HPDE6-E6E7 (cell line): ENCODE data around the gene OTULINL.
"Not testable (repeated sequence)": the region's sequence is repeated elsewhere in the genome, so short reads cannot be mapped to it uniquely, and the experiment has no call there.

Experiments used
- DNase-seq: peaks from one replicate; pipeline ENCODE4 v3.0.0; 2011; ENCODE audit warnings: missing footprints; ENCODE audit errors: extremely low spot score

Gene OTULINL

GRCh38 chr5:14581106-14581890 lies at the start of gene OTULINL:
OTULINL (plus strand) TSS chr5:14581792; CDS start chr5:14581895, 103 bp downstream.
- DNase-seq = peak; percentile 81

DNA sequence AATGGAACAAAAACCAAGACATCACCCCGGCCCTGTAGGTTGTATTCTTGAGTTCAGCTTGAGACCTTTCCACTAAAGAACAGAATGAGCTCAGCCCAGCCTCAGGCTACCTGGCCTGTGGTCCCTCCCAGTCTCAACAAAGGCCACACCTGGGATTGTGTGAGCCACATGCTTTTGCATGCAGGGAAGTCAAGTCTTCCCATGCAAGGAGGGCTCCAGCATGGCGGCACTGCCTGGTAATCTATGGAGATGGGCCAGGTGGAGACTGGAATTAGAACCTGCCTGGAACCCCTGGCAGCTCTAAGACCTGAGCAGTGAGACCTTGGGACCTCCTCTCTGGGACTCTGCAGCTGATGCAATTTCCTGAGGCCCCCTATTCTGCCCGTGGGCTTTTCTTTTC lies 49.4 kb upstream of the OTULINL start:
- DNase-seq = no peak

GRCh38 chr5:14534773-14535172 lies 46.8 kb upstream of the OTULINL start:
- no peak for DNase-seq

DNA sequence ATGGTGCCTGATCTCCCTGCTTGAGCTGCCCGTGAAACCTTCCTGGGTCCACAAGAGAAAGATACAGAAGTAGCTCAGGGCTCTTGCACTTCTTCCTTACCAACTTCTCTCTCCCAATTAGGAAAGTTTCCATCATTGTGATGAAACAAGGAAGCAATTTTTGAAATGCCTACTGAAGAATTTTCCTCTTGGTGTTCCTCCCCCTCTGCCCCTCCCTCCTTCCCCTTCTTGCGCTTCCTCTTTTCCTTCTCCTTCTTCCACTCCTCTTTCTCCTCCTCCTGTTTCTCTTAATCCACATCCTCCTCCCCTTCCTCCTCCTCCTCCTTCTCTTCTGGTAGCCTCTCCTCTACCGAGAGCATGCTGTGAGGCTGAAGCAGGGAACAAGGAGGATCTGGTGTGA lies 36.3 kb upstream of the OTULINL start:
- DNase-seq = no peak

DNA sequence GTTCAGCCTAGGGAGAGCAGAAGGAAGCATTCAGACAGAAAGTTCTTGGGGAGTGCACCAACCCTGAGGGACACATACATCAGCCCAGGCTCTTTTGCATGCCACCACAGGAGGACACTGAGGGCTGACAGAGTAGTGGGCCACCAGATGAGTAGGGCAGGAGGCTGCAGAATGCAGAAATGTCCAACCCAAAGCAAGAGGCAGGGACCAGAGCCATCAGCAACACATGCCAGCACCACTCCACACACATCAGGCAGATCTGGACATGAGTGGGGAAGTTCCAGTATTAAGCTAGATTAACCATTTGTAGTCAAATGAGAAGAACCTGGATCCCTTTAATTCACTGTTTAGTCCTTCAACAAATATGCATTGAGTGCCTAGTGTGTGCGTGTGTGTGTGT lies 35.7 kb upstream of the OTULINL start:
- no peak for DNase-seq

DNA sequence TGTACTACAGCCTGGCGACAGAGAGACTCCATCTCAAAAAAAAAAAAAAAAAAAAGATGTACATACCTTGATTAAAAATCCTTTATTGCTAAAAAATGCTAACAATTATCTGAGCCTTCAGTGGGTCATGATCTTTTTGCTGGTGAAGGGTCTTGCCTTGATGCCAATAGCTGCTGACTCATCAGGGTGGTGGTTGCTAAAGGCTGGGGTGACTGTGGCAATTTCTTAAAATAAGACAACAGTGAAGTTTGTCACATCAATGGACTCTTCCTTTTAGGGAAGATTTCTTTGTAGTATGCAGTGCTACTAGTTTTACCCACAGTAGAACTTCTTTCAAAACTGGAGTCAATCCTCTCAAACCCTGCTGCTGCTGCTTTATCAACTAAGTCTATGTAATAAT lies 33.9 kb upstream of the OTULINL start:
- no peak for DNase-seq

- no peak for DNase-seq
Observed at GRCh38 chr5:14551211-14551610, 30.4 kb upstream of the OTULINL start.

GRCh38 chr5:14552017-14552416 lies 29.6 kb upstream of the OTULINL start:
- DNase-seq = no peak

DNA sequence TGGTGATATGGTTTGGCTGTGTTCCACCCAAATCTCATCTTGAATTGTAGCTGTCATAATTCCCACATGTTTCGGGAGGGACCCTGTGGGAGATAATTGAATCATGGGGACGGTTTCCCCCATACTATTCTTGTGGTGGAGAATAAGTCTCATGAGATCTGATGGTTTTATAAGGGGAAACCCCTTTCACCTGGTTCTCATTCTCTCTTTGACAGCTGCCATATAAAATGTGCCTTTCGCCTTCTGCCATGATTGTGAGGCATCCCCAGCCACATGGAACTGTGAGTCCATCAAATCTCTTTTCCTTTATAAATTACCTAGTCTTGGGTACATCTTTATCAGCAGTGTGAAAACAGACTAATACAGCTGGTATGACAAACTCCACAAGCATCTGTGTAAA lies 27.3 kb upstream of the OTULINL start:
- DNase-seq = not testable (repeated sequence)

DNA sequence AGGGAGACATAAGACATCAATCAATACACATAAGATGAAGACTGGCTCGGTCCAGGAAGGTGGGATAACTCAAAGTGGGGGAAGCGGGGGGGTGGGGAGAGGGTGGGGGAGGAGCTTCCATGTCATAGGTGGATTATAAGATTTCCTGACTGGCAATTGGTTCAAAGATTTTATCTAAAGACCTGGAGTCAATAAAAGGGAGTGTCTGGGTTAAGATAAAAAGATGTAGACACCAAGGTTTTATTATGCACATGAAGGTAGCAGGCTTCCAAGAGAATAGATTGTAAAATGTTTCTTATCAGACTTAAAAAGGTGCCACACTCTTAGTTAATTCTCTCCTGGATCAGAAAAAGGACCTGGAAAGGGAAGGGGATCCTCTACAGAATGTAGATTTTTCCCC lies 25.6 kb upstream of the OTULINL start:
- DNase-seq = no peak

DNA sequence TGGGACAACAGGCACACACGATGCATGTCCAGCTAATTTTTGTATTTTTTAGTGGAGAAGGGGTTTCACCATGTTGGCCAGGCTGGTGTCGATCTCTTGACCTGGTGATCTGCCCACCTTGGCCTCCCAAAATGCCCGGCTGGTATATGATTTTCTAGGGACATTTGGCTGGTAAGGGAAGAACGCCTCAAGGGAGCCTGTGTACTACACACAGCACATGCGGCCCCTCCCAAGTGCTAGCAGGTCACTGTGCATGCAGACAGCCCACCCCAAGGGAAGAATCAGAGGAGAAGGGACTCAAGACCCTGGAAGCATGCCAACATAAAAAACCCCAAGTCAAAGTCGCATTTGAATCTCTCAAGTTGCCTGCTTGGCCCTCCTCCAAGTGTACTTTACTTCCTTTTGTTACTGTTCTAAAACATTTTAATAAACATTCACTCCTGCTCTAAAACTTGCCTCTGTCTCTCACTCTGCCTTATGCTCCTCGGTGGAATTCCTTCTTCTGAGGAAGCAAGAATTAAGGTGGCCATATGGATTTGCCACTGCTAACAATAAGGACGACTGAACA lies 24.3 kb upstream of the OTULINL start:
- DNase-seq = no peak

DNA sequence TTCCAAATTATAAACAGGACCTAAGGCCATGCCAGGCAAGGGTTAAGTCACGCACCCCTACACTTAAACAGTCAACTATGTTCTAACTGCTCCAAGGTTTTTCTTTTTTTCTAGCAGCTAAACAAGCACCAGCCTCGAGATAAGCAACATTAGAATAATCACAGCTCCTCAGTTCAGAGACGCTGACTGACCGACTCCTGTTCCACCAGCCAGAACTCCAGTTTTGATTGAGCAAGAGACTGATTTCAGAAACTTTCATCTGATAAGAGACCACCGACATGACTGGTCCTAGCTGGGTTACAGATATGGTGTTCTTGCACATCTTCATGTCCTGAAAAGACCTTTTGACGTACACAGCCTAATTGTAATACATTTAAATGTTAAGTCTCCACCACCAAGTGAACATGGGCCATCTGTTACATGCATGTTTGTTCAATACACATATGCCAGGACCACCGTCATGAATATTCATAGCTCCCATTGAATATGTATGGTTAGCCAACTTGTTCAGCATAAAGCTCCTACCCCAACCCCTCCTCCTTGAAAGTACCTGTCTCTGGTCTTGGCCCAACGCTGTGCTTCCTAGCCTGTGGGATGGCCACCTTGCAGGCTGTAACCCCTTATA lies 23.7 kb upstream of the OTULINL start:
- DNase-seq = no peak

GRCh38 chr5:14560091-14560595 lies 21.4 kb upstream of the OTULINL start:
- no peak for DNase-seq

- DNase-seq = no peak
Observed at GRCh38 chr5:14561741-14562140, 19.9 kb upstream of the OTULINL start.

- no peak for DNase-seq
Observed at GRCh38 chr5:14568333-14568732, 13.3 kb upstream of the OTULINL start.

DNA sequence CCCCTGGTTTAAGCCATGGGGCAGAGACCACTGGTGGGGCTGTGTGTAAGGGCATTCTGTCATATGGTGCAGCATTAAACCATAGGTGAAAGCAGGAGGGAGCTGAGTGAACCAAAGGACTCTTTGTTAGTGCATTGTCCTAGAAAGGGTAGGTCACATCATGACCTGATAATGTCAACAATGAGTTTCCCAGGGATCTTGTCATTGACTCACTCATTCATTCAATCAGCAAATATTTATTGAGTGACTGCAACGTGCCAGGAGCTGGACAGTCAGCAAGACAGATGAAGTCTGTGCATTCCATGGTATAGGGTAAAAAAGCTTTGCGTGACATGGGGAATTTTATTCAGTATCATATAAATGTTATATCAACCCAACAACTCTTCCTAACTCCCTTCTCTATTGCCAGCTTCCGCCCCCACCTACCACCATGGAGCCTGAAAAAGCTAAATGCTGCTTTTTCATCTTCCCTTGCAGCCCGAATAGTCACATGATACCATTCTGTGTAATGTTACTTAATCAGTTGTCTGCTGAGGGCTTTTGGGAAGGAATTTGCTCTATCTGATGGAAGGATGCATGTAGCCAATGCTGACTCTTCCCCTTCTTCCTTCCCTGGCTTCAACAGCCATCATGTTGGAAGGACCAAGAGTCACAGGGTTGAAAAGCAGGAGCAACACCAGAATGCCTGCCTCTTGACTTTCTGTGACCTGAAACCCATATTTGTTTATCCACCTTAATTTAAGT lies 11.5 kb upstream of the OTULINL start:
- no peak for DNase-seq

- no peak for DNase-seq
Observed at GRCh38 chr5:14571901-14572300, 9.7 kb upstream of the OTULINL start.

GRCh38 chr5:14572385-14572784 lies 9.2 kb upstream of the OTULINL start:
- no peak for DNase-seq

GRCh38 chr5:14572836-14573235 lies 8.8 kb upstream of the OTULINL start:
- DNase-seq = no peak

GRCh38 chr5:14574096-14574495 lies 7.5 kb upstream of the OTULINL start:
- no peak for DNase-seq

DNA sequence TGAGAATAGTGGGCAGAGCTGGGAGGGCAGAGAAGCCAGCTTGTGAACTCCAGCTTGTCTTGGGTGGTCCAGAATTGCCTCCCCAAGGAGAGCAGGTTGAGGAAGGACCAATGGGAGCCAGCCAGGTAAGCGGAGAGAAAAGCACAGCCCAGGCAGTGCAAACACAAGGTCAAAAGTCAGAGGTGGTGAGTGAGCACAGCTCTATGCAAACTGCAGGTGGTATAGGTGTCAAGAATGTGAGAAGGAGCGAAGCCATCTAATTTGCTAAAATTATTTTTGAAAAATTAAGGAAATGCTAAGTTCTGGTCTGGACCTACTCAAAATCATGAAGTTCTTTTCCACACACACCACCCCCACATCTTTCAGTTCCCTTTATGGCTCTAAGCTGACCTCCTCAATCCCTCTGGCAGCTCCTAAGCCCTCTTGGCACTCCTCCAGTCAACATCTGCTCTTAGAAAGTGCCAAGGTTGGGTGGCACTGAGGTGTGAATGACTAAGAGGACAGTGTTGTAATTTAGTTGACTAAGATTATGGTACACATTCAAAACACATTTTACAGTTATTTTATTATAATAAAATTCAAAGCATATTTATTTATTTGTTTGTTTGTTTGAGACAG lies 6.6 kb upstream of the OTULINL start:
- DNase-seq = no peak

DNA sequence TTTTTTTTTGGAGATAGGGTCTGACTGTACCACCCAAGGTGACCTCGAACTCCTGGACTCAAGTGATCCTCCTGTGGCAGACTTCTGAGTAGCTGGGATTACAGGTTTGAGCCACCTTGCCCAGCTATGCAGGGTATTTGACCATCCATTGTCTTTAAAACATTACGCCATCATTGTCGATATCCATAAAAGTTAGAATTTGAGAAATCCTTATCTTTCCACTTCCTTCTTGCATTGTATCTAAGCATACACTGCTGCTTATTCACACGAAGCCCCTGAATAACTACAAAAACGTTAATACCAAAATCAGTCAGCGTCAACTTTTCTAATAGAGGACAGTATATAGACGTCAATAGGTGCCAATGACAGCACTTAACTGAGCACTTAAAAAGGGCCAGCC lies 5.4 kb upstream of the OTULINL start:
- DNase-seq = no peak
